Astrocyte (in vitro differentiated cells and primary cell): ENCODE results near the gene MESP1.

Experiments
- EZH2 ChIP-seq: IDR thresholded peaks from 2 replicates; pipeline ENCODE4 v1.6.1; 2012; ENCODE audit warnings: mild to moderate bottlenecking, low read length, inconsistent platforms; ENCODE audit not compliant: insufficient read depth
- TF ChIP-seq, protein P1 (sequence below): IDR thresholded peaks from 2 replicates; pipeline ENCODE4 v1.5.1; 2011; ENCODE audit warnings: low read depth, mild to moderate bottlenecking, inconsistent platforms, low read length, moderate library complexity; ENCODE audit not compliant: insufficient read depth

DNA sequence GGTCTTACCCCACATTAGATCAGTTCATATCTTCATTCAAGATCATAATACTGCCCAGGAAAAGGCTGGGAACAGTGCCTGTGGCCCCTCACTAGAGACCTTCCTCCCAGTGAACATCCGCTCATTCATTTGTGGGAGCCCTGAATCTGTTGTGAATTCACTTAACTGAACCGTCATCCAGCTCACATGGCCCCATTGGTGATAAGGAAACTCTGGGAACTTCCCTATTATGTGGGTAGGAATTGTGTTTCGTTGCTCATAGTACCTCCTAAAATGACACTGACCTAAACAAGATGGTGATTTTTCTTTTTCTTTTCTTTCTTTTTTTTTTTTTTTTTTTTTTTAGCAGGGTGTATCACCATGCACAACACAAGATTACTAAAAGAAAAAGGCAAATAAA, 18.3 kb upstream of the MESP1 start:
- TF ChIP-seq, protein P1, sequence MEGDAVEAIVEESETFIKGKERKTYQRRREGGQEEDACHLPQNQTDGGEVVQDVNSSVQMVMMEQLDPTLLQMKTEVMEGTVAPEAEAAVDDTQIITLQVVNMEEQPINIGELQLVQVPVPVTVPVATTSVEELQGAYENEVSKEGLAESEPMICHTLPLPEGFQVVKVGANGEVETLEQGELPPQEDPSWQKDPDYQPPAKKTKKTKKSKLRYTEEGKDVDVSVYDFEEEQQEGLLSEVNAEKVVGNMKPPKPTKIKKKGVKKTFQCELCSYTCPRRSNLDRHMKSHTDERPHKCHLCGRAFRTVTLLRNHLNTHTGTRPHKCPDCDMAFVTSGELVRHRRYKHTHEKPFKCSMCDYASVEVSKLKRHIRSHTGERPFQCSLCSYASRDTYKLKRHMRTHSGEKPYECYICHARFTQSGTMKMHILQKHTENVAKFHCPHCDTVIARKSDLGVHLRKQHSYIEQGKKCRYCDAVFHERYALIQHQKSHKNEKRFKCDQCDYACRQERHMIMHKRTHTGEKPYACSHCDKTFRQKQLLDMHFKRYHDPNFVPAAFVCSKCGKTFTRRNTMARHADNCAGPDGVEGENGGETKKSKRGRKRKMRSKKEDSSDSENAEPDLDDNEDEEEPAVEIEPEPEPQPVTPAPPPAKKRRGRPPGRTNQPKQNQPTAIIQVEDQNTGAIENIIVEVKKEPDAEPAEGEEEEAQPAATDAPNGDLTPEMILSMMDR: no peak
- TF ChIP-seq EZH2: no peak
